GOT3 (cell line): ENCODE results near the gene KLHL29.

Experiments used
- DNase-seq: peaks from one replicate; lab custom pipeline; 2025; ENCODE audit warnings: mixed read lengths; lab: John Stamatoyannopoulos, UW

KLHL29 gene

DNA sequence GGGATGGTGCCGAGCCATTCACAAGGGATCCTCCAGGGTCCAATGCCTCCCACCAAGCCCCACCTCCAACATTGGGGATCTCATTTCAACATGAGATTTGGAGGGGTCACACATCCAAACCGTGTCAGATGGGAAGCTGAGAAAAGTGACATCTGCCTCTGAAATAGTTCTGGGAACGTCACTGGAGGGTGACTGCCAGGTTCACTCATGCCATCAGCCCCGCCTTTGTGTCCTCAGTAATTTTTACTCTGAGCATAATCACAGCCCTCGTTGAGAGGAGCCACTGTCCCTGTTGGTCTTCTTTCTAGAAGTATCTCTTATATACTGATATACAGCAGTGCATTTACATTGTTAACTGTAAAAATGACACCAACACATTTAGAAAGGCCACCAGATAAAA is 67.4 kb downstream of the KLHL29 start:
- DNase-seq = no peak

GRCh38 chr2:23452853-23453420 is 68.0 kb downstream of the KLHL29 start:
- DNase-seq = no peak

DNA sequence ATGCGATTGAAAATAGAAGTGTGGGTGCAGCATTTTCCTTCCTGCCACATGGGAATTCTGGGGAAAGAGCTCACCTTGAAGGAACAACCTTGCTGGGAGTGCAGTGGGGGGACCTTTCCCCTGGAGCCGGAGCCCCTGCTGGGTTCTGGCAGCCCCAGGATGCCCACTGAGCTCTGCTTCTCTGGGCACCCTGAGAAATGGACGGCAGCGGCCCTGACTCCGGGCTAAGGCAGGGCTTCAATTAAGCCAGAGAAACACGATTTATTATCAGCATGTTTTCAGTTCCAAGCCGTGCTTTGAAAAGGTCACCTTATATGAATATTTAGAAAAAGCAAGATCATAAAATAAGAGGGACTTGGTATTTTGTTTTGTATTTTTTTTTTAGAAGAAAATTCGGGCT is 68.5 kb downstream of the KLHL29 start:
- DNase-seq = no peak

DNA sequence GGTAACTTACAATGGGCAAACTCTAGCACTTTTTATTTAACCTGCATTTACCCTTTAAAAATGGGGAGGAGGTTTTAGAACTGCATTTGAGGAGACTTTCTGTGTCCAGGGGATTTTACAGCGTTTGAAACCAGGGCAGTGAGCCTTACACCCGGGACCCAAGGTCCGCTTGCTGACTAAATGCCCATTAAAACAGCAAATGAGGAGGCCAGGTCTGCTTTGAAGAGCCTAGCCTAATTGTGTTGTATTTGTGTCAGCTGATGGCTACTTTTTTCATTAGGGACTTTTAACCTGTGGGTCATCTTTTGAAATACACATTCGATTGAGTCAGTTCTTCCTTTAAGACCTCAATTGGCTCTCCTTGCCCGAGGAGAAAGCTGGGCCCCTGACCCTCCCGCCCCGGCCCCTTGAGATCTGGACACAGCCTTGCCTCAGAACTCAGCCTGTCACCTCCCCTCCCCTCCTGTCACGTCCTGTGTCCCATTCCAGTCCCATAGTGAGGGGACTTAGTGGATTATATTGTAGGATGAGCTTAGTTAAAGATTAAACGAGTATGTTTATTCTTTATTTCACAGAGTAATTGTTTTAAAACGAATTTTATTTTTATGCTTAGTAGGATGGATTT is 69.0 kb downstream of the KLHL29 start:
- DNase-seq = no peak

DNA sequence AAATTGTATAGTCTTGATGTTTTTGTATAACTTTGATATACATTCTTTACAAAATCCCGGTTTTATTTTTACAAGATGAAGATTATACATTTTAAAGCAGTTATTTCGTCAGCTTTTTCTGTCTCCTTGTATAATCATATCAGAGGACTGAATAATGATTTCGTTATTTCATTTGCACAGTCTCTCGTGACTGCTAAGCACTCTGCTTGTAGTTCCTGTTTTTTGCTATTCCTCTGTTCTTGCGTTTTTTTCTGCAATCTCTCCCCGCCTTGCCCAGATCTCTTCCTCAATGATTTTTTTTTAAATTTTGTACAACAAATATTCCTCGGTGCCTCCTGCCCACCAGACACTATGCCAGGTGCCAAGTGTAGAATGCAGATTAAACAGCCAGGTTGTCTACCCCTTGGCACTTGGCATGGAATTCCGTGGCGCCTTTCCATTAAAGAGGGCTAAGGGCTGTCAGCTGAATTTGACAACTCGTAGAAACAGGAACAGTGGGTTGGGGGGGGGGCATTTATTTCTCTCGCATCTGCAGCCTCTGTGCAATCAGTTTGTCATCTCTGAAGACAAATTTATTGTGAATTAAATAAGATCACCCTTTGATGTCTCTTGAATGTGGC is 69.6 kb downstream of the KLHL29 start:
- no peak for DNase-seq

DNA sequence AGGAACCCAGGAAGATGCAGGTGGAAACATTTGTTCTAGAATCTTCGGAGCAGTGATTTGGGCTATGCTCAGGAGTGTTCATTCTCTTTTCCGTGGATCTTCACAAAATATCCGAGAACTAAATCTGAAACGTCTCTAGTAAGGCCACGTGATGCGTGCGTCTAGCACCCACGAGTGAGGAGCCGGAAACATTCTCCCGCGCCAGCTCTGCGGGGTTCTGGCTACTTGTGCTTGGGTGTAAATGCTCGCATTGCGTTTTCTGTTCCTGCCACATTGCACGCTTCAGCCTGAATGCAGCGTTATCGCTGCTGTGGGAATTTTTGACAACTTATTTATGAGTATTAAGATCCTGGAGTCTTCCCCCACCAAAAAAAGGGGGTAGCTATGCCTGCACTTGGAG is 71.4 kb downstream of the KLHL29 start:
- DNase-seq = no peak

- DNase-seq = no peak
Observed at GRCh38 chr2:23456881-23457760, 72.1 kb downstream of the KLHL29 start.

DNA sequence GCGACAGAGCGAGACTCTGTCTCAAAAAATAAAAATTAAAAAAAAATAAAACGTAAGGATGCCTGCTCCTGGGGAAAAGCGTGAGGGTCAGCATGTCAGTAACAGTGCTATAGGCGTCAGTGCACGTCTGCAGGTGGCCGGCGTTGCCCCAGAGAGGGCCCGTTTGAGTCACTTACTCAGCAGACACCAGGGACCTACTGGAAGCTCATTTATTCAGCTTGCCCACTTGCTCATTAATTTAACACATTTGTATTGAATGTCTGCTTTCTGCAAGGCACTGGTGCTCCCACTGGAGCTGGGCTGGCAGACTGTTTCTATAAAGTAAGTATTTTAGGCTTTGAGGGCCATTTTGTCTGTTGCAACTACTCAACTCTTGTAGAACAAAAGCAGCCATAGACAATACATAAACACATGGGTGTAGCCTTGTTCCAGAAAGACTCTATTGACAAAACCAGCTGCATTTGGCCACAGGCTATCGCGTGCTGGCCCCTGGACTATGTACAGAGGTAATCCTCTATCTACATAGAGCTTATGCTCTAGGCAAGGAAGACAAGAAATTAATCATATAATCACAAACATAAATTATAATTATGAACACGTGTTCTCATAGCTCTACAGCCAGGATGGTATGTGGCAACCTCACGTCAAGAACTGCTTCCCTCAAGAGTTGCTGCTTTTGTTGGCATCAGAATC is 73.2 kb downstream of the KLHL29 start:
- DNase-seq = no peak

- no peak for DNase-seq
Observed at GRCh38 chr2:23459032-23459431, 74.1 kb downstream of the KLHL29 start.

GRCh38 chr2:23460228-23460627 is 75.2 kb downstream of the KLHL29 start:
- no peak for DNase-seq

GRCh38 chr2:23460993-23461392 is 76.0 kb downstream of the KLHL29 start:
- no peak for DNase-seq

GRCh38 chr2:23464156-23464555 is 79.2 kb downstream of the KLHL29 start:
- no peak for DNase-seq

GRCh38 chr2:23464905-23465537 is 80.0 kb downstream of the KLHL29 start:
- no peak for DNase-seq

- no peak for DNase-seq
Observed at GRCh38 chr2:23465936-23466335, 81.0 kb downstream of the KLHL29 start.

GRCh38 chr2:23467618-23468017 is 82.6 kb downstream of the KLHL29 start:
- DNase-seq = no peak

DNA sequence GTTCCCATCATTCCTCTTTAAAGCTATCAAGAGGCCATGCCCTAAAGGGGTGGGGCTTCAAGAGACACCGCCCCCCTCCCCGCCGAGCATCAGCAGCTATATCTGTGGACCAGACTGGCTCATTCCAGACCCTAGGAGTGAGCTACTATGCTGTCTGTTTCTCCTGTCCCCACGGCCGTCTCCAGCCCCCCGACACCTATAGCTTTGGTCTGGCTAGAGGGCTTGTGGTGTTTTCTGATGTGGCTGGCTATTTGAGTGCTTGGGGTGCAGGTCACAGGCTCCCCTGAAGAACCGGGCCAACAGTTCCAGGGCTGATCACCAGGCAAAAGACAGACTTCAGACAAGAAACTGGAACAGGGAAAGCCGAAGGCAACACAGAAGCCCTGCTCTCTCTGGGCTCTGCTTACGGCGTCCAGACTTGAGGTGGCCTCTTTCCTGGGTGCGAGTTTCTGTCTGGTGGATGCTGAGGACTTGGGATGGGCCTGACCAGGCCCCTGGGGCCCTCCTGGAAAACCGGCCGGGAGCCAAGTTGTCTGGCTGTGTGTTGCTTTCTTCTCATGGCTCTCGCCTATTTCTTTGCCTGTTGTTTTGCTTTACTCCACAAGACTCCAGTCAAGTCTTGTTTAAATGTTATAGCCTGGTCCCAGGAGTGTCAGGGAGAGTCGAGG is 83.6 kb downstream of the KLHL29 start:
- no peak for DNase-seq

DNA sequence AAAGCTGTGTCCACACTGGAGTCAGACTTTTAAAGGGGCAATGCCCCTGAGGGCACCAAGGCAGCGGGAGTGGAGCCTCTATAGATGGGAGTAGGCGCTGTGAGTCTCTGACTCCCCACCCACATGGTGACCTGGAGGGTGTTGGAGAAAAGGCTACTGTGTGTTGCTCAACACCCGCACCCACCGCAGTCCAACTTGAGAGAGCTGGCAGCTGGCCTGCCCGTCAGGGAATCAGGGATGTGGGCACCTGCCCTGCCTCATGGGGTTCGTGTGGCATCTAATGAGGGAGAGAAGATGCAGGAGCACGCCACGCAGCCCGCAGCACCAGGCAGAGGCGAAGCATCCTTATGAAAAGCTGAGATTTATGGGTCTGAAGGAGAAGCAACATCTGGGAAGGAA is 84.2 kb downstream of the KLHL29 start:
- no peak for DNase-seq

DNA sequence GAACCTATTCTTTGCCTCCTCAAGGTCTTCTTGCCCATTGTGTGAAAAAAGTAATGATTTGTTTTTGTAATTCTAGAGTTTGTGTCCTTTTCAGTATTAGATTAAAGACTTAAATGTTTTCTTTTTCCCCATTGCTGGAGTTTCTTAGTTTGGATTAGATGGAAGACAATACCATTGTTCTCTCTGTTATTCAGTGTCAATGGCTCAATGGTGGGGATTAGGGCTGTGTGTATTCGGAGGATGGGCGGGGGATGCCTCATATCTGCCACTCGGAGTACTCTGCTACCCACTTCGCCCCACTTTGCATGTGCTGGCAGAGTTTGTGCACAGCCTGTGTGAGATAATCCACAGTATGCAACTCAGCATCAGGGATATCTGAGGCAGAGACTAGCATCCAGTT is 90.1 kb downstream of the KLHL29 start:
- no peak for DNase-seq

- DNase-seq = no peak
Observed at GRCh38 chr2:23475473-23475872, 90.5 kb downstream of the KLHL29 start.

DNA sequence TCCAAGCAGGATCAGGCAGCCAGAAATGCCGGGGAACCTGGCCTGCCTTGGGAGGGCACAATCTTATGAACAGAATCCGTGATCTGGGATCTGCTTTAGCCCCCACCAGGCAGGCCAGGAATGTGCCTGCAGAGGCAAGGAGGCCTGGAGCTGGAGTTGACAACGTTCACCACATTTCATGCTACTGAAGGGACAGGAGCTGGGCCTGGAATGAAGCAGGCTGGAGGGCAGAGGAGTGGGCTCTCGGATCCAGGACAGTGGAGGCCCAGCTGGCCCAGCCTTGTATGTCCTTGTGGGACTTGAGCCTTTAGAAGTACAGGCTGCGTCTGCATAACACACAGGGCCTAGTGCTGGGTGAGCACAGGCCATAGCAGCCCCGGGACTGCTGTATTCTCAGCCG is 91.8 kb downstream of the KLHL29 start:
- DNase-seq = no peak

DNA sequence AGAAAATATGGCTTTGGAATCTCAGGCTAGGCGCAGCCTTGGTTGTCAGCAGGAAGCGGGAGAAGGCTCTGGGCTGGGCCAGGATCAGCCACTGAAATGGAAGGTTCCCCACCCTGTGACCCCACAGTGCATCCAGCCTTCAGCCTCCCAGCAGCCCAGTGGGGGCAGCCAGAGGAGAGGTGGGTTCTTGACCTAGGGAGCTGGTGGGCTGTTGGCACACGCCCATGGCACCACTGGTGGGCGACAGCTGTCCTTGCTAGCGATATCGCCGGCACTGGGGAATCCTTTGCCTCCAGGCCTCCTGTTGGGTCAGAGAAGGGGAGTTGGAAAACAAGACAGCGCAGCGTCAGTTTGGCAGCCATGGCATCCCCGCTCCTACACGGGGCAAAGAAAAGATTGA is 92.4 kb downstream of the KLHL29 start:
- DNase-seq = no peak
